Measurements from ENCODE around the gene OR8D1.

Gene OR8D1

GRCh38 chr11:124331873-124332272 lies 18.1 kb upstream of the OR8D1 start:
- TF ChIP-seq, protein P1, sequence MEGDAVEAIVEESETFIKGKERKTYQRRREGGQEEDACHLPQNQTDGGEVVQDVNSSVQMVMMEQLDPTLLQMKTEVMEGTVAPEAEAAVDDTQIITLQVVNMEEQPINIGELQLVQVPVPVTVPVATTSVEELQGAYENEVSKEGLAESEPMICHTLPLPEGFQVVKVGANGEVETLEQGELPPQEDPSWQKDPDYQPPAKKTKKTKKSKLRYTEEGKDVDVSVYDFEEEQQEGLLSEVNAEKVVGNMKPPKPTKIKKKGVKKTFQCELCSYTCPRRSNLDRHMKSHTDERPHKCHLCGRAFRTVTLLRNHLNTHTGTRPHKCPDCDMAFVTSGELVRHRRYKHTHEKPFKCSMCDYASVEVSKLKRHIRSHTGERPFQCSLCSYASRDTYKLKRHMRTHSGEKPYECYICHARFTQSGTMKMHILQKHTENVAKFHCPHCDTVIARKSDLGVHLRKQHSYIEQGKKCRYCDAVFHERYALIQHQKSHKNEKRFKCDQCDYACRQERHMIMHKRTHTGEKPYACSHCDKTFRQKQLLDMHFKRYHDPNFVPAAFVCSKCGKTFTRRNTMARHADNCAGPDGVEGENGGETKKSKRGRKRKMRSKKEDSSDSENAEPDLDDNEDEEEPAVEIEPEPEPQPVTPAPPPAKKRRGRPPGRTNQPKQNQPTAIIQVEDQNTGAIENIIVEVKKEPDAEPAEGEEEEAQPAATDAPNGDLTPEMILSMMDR (IDR thresholded peaks at IDR 0.05; ENCODE audit: low read depth, low read length, missing control alignments) = no peak
- no peak for DNase-seq (ENCODE audit: extremely low read depth, low read depth)
- no peak overlapping the region for H3K4me3 ChIP-seq (replicated peaks; ENCODE audit: low read depth, low read length)

DNA sequence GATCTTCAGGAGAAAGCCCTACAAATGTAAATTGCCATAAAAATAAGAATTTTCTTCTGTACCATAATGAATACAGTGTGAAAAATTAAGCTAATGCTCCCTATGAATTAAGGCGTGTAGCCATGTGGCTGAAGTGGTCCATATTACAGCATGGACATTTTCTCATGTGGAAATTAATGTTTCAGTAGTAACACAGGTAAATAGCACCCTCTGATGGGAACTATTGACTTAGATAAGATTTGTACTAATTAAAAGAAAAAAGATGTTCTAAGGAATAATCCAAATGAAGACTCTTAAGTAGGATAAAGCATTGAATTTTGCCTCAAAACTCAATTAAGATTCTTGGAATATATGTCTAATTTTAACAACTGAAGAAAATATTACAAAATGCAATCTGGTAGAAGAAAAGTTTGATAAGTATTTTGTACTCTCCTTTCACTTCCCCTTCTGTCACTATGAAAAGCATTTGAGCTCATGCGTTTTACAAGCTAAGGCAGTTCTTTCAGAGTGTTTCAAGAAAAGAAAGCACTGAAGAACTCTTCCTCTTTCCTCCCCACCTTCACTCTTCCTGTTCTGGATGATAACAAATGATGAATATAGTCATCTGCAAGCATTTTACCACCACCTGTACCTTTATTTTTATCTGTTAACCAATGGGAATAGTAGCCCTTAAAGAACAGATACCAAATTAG lies 16.2 kb upstream of the OR8D1 start:
- no peak for DNase-seq (ENCODE audit: extremely low read depth, low read depth)
- no peak overlapping the region for H3K4me3 ChIP-seq (replicated peaks; ENCODE audit: low read depth, low read length)
- TF ChIP-seq, protein P1 (IDR thresholded peaks at IDR 0.05; ENCODE audit: low read depth, low read length, missing control alignments) = no peak

DNA sequence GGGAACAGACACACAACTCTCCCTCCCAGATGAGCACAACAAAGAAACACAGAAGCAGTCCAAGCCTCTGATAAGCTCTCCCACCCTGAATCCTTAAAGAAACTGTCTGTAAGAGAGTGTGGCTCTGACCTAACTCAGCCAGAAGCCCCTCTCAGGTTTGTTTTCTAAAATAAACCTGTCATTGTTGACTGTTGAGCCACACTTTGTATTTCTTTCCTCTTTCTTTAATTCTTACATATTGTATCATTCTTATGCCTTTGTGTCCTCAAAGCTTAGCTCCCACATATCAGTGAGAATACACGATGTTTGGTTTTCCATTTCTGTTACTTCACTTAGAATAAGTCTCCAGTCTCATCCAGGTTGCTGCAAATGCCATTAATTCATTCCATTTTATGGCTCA lies 14.0 kb upstream of the OR8D1 start:
- H3K4me3 ChIP-seq (replicated peaks; ENCODE audit: low read depth, low read length) = no peak overlapping the region
- TF ChIP-seq, protein P1 (IDR thresholded peaks at IDR 0.05; ENCODE audit: low read depth, low read length, missing control alignments) = no peak
- no peak for DNase-seq (ENCODE audit: extremely low read depth, low read depth)

DNA sequence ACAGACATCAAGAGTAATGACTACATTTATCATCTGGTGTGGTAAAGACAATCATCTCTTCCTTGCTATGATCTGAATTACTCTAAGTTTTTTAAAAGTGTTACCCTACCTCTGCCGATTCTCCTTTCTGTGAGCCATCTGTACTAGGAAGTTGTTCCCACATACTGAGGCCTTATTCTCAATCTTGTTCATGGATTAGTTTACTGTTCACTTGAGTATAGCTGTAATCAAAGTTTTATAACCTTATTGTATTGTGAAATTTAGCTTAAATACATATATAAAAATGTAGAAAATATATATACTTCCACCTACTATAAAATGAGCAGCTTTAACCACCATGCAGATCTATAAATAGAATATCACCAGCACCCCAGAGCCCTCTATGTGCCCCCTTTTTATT lies 8.6 kb upstream of the OR8D1 start:
- DNase-seq (ENCODE audit: extremely low read depth, low read depth) = no peak
- TF ChIP-seq, protein P1 (IDR thresholded peaks at IDR 0.05; ENCODE audit: low read depth, low read length, missing control alignments) = no peak

GRCh38 chr11:124320097-124320496 lies 6.3 kb upstream of the OR8D1 start, which contains the start of gene OR8D2:
Gene OR8D2, minus strand, starts transcription at chr11:124320197. Its CDS starts 0 bp downstream, at chr11:124320197.
- TF ChIP-seq, protein P1 (IDR thresholded peaks at IDR 0.05; ENCODE audit: low read depth, low read length, missing control alignments) = no peak
- no peak within 1 kb of the TSS for H3K4me3 ChIP-seq (replicated peaks; ENCODE audit: low read depth, low read length)
- DNase-seq (ENCODE audit: extremely low read depth, low read depth) = no peak

More for the DNA sequence above, 8.6 kb upstream of the OR8D1 start:
- no peak overlapping the region for H3K4me3 ChIP-seq (replicated peaks; ENCODE audit: low read depth, low read length)

GRCh38 chr11:124315052-124315451 lies 1.3 kb upstream of the OR8D1 start:
- TF ChIP-seq, protein P1 (IDR thresholded peaks at IDR 0.05; ENCODE audit: low read depth, low read length, missing control alignments) = no peak
- no peak overlapping the region for H3K4me3 ChIP-seq (replicated peaks; ENCODE audit: low read depth, low read length)
- no peak for DNase-seq (ENCODE audit: extremely low read depth, low read depth)

GRCh38 chr11:124313131-124313530 lies 618 bp downstream of the OR8D1 start:
- H3K4me3 ChIP-seq (replicated peaks; ENCODE audit: low read depth, low read length) = no peak overlapping the region
- TF ChIP-seq, protein P1 (IDR thresholded peaks at IDR 0.05; ENCODE audit: low read depth, low read length, missing control alignments) = no peak
- no peak for DNase-seq (ENCODE audit: extremely low read depth, low read depth)
